MCF 10A (cell line): ENCODE measurements around the gene KCNJ14. TPM values are rescaled to one million over a fixed set of nuclear protein-coding genes. Genes with fewer than 3 reads are reported as not detected.

Experiments
- BruUV-seq: library from RNA; stranded (reverse); fragments of 400-500 nt; replicated peaks from 2 replicates; lab custom pipeline; 2021; lab: Mats Ljungman, UMichigan
- CTCF ChIA-PET: fragments of 300-600 bp; sonication (Branson Sonifier 250); formaldehyde crosslinking; extraction: SDS; loops from one replicate; lab custom pipeline; 2021; ENCODE audit warnings: antibody characterized with exemption, inconsistent platforms; lab: Yijun Ruan, JAX
- POLR2A ChIA-PET: fragments of 300-600, 350-650 bp; sonication (Branson Sonifier 250); formaldehyde crosslinking; extraction: SDS; loops from one replicate; lab custom pipeline; 2020; ENCODE audit warnings: antibody characterized with exemption, inconsistent platforms; lab: Yijun Ruan, JAX
- DNase-seq: peaks from one replicate; pipeline ENCODE4 v3.0.0-alpha.2; 2018; ENCODE audit not compliant: unreplicated experiment
- H3K27ac Mint-ChIP-seq: one replicate; pipeline ENCODE4 v1.8.0; 2022; ENCODE audit warnings: mild to moderate bottlenecking, low read depth, mixed read lengths; ENCODE audit not compliant: unreplicated experiment
- H3K27me3 Mint-ChIP-seq: one replicate; pipeline ENCODE4 v1.8.0; 2022; ENCODE audit warnings: mixed read lengths; ENCODE audit not compliant: insufficient read depth, unreplicated experiment
- H3K36me3 Mint-ChIP-seq: one replicate; pipeline ENCODE4 v1.8.0; 2022; ENCODE audit warnings: mild to moderate bottlenecking, moderate library complexity, mixed read lengths; ENCODE audit not compliant: insufficient read depth, unreplicated experiment
- H3K4me1 Mint-ChIP-seq: one replicate; pipeline ENCODE4 v1.8.0; 2022; ENCODE audit warnings: mixed read lengths; ENCODE audit not compliant: insufficient read depth, unreplicated experiment
- H3K4me3 Mint-ChIP-seq: one replicate; pipeline ENCODE4 v1.8.0; 2022; ENCODE audit warnings: mild to moderate bottlenecking, moderate library complexity, mixed read lengths; ENCODE audit not compliant: unreplicated experiment
- H3K9me3 Mint-ChIP-seq: one replicate; pipeline ENCODE4 v1.8.0; 2022; ENCODE audit warnings: mixed read lengths; ENCODE audit not compliant: unreplicated experiment
- CTCF ChIP-seq: fragments of 200-600 bp; IDR thresholded peaks from one replicate; pipeline ENCODE4 v1.8.0; 2022; ENCODE audit warnings: antibody characterized with exemption, mild to moderate bottlenecking; ENCODE audit not compliant: unreplicated experiment
- intact Hi-C: fragments of 100-400 bp; cut with micrococcal nuclease; formaldehyde crosslinking; loops from 2 replicates; pipeline ENCODE4 v1.14.1; 2022
- total RNA-seq: library from RNA; stranded (reverse); gene quantifications from 2 replicates; pipeline ENCODE4 v1.2.3, GENCODE V29; 2022

The KCNJ14 gene
- total RNA-seq, 1 experiment from 2014 or later, result 1.6 TPM

DNA sequence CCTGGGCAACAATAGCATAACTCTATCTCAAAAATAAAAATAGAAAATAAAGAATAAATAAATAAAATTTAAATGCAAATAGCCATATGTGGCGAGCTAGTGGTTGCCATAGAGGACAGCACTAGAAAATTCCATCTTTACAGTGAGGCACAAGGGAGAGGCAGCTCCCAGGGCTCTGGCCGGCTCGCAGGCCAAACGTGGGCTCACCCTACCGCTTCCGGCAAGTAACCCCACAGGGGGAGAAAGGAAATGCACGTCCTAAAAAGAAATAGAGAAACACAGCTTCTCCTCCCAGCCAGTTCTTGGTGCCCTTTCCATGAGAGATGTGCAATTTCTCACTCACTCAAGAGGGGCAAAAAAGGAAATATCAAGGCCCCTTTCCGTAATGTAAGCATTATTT, 22.0 kb upstream of the KCNJ14 start:
- H3K4me3 Mint-ChIP-seq, result no peak overlapping the region
- CTCF ChIA-PET, result interaction anchor here (0.6 to 0.7 kb wide), 2 partner anchors 48 to 114 kb away, joined by 5 read pairs; no protein-coding TSS in a partner anchor
- no peaks in the 10 kb centered on the region for H3K36me3 Mint-ChIP-seq
- no TSS peak for BruUV-seq
- no peak overlapping the region for H3K27ac Mint-ChIP-seq
- no peak for TF ChIP-seq CTCF
- intact Hi-C loops, result no loop called here
- no peaks in the 10 kb centered on the region for H3K4me1 Mint-ChIP-seq
- no peak for DNase-seq
- H3K9me3 Mint-ChIP-seq, result no peaks in the 10 kb centered on the region
- POLR2A ChIA-PET, result interaction anchor here (0.7 to 1.4 kb wide), 2 partner anchors 12 to 16 kb away, joined by 3 to 4 read pairs; no protein-coding TSS in a partner anchor
- H3K27me3 Mint-ChIP-seq, result no peaks in the 10 kb centered on the region

DNA sequence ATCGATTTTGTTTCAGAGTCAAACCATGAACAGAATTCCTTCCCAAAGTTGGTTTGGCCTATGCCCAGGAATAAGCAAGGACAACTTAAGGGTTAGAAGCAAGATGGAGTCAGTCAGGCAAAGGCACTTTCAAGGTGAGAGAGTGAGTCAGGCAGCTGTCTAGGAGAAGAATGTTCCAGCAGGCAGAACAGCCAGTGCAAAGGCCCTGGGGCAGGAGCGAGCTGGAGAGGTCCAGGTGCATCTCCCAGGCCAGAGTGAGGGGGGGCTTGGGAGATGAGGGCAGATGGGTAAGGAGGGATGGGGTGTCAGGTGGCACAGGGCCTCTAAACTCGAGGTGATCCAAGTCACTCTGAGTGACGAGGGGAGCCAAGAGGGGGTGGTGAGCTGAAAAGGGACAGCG, 18.8 kb upstream of the KCNJ14 start:
- Mint-ChIP-seq H3K4me1 (no peaks in the 10 kb centered on the region), H3K27me3 (no peaks in the 10 kb centered on the region), H3K9me3 (no peaks in the 10 kb centered on the region), H3K27ac (no peak overlapping the region), H3K4me3 (no peak overlapping the region), H3K36me3 (no peaks in the 10 kb centered on the region)
- POLR2A ChIA-PET, result interaction anchor here (1.3 kb wide), 1 partner anchor 9 kb away, joined by 3 read pairs; the partner anchor contains the start of gene GRWD1
- no peak for TF ChIP-seq CTCF
- no peak for DNase-seq
- BruUV-seq, result no TSS peak
- intact Hi-C loops, result no loop called here
- CTCF ChIA-PET, result no interaction called here

- ChIA-PET CTCF (interaction anchor here (0.6 kb wide), 1 partner anchor 50 kb away, joined by 3 read pairs; no protein-coding TSS in a partner anchor), POLR2A (interaction anchor here (0.5 kb wide), 1 partner anchor 69 kb away, joined by 3 read pairs; no protein-coding TSS in a partner anchor)
- no peak for DNase-seq
- peaks cover 14% of the 10 kb centered on the region for H3K36me3 Mint-ChIP-seq
- TF ChIP-seq CTCF, result no peak
- intact Hi-C loops, result no loop called here
- peaks cover 11% of the 10 kb centered on the region for H3K4me1 Mint-ChIP-seq
- H3K27ac Mint-ChIP-seq, result no peak overlapping the region
- no peak overlapping the region for H3K4me3 Mint-ChIP-seq
- no peaks in the 10 kb centered on the region for H3K27me3 Mint-ChIP-seq
- no peaks in the 10 kb centered on the region for H3K9me3 Mint-ChIP-seq
- no TSS peak for BruUV-seq
Observed at GRCh38 chr19:48441360-48442050, 13.9 kb upstream of the KCNJ14 start.

GRCh38 chr19:48442116-48443035, 13.0 kb upstream of the KCNJ14 start:
- intact Hi-C loops, result no loop called here
- peaks cover 14% of the 10 kb centered on the region for H3K4me1 Mint-ChIP-seq
- DNase-seq, result no peak
- no peaks in the 10 kb centered on the region for H3K27me3 Mint-ChIP-seq
- no TSS peak for BruUV-seq
- TF ChIP-seq CTCF, result no peak
- H3K27ac Mint-ChIP-seq, result no peak overlapping the region
- peak overlapping the region; percentile 28 for H3K4me3 Mint-ChIP-seq
- ChIA-PET POLR2A (no interaction called here), CTCF (no interaction called here)
- H3K36me3 Mint-ChIP-seq, result peaks cover 19% of the 10 kb centered on the region
- no peaks in the 10 kb centered on the region for H3K9me3 Mint-ChIP-seq
